OCI-LY1 (cell line): ENCODE measurements around the gene LEF1.

Experiments
- H2AFZ ChIP-seq: fragments of 200-600 bp; sonication (generic), shearing (Covaris generic); 2 replicates; pipeline ENCODE4 v1.6.0; 2014; ENCODE audit warnings: antibody characterized with exemption, mild to moderate bottlenecking, low read length
- H3F3A ChIP-seq: fragments of 200-600 bp; sonication (generic), shearing (Covaris generic); 2 replicates; pipeline ENCODE4 v1.6.0; 2014; ENCODE audit warnings: mild to moderate bottlenecking, antibody characterized with exemption, low read length, moderate library complexity; ENCODE audit not compliant: insufficient read depth
- H3K27ac ChIP-seq: fragments of 200-600 bp; sonication (generic); 2 replicates; pipeline ENCODE4 v1.5.1; 2014; ENCODE audit warnings: low read length, mixed run types, mild to moderate bottlenecking, low read depth; ENCODE audit not compliant: poor library complexity, severe bottlenecking
- H3K27me3 ChIP-seq: fragments of 200-600 bp; sonication (generic); 2 replicates; pipeline ENCODE4 v1.6.0; 2014; ENCODE audit warnings: antibody characterized with exemption, mild to moderate bottlenecking, low read length, moderate library complexity; ENCODE audit not compliant: insufficient read depth
- H3K36me3 ChIP-seq: fragments of 200-600 bp; sonication (generic); 2 replicates; pipeline ENCODE4 v1.6.1; 2014; ENCODE audit warnings: mild to moderate bottlenecking, antibody characterized with exemption, low read length, moderate library complexity, mixed read lengths; ENCODE audit not compliant: insufficient read depth
- H3K4me1 ChIP-seq: fragments of 200-600 bp; sonication (generic); 2 replicates; pipeline ENCODE4 v1.5.1; 2014; ENCODE audit warnings: mild to moderate bottlenecking, low read length, moderate library complexity; ENCODE audit not compliant: insufficient read depth, severe bottlenecking
- H3K4me2 ChIP-seq: fragments of 200-600 bp; sonication (generic), shearing (Covaris generic); 2 replicates; pipeline ENCODE4 v1.6.1; 2014; ENCODE audit warnings: low read length
- H3K4me3 ChIP-seq: fragments of 200-600 bp; sonication (generic); 2 replicates; pipeline ENCODE4 v1.5.1; 2014; ENCODE audit warnings: low read length, low read depth, mild to moderate bottlenecking, mixed read lengths; ENCODE audit not compliant: poor library complexity, severe bottlenecking
- H3K79me2 ChIP-seq: fragments of 200-600 bp; shearing (Covaris generic); 2 replicates; pipeline ENCODE4 v1.6.1; 2016; ENCODE audit warnings: mixed run types, low read length, mixed read lengths; ENCODE audit not compliant: insufficient read depth
- H3K9ac ChIP-seq: fragments of 200-600 bp; sonication (generic), shearing (Covaris generic); 2 replicates; pipeline ENCODE4 v1.6.1; 2014; ENCODE audit warnings: mild to moderate bottlenecking, low read length, mixed read lengths
- H3K9me2 ChIP-seq: fragments of 200-600 bp; sonication (generic), shearing (Covaris generic); 2 replicates; pipeline ENCODE4 v1.6.1; 2014; ENCODE audit warnings: low read depth, mild to moderate bottlenecking, low read length, mixed read lengths
- H3K9me3 ChIP-seq: fragments of 200-600 bp; shearing (Covaris generic); 2 replicates; pipeline ENCODE4 v1.6.1; 2014; ENCODE audit warnings: low read length, mixed read lengths
- H4K20me1 ChIP-seq: fragments of 200-600 bp; sonication (generic), shearing (Covaris generic); 2 replicates; pipeline ENCODE4 v1.6.0; 2016; ENCODE audit warnings: mild to moderate bottlenecking, low read length; ENCODE audit not compliant: insufficient read depth
- EZH2 ChIP-seq: fragments of 200-600 bp; sonication (generic), shearing (Covaris generic); IDR thresholded peaks from 2 replicates; pipeline ENCODE4 v1.8.0; 2017; ENCODE audit warnings: borderline replicate concordance, mixed run types, mild to moderate bottlenecking, antibody characterized with exemption, low read length, moderate library complexity, mixed read lengths
- TF ChIP-seq, protein P1 (sequence below): fragments of 200-600 bp; sonication (generic), shearing (Covaris generic); IDR thresholded peaks from 2 replicates; pipeline ENCODE4 v1.5.1; 2017; ENCODE audit warnings: mild to moderate bottlenecking, antibody characterized with exemption, low read length, moderate library complexity, mixed read lengths

LEF1 gene

DNA sequence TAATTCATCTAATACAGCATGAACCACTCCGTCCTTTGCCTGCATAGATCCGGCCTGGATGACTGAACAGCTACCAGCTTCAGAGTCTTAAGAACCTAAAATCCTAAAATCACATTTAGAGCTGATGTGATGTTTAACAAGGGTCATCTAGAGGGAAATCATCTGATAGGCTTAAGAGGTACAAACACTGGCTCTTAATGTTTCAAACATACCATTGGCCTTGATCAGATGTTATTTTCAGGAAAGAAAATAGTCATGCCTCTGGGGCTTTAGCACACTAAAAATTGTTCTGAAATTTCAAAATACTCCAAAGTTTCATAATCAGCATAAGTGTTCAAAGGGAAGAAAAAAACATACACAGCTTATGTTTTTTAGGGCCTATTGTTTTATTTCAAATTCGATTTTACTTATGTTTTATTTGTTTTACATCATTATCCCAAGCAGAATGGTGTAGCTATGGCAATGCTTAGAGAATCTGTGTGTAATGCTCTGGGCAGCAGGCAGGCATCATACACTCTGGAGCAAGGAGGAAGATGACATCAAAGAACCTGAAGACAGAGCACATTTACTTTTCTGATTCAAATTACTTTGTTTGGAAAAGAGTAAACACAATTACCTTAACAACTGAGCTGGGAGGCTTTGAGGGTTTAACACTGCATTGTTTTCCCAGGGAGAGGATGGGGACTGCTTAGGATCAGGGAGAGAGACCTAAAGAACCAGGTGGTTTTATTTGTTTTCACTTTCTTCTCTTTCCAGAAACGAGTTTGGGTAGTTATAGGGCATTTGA lies 25.3 kb upstream of the LEF1 start:
- Histone ChIP-seq H3F3A (no peaks in the 10 kb centered on the region), H3K9me2 (no peaks in the 10 kb centered on the region), H3K36me3 (no peaks in the 10 kb centered on the region), H3K27me3 (no peaks in the 10 kb centered on the region), H3K4me3 (no peak overlapping the region), H3K4me2 (no peak overlapping the region), H3K4me1 (no peaks in the 10 kb centered on the region), H3K9me3 (no peaks in the 10 kb centered on the region), H4K20me1 (no peaks in the 10 kb centered on the region), H3K27ac (no peak overlapping the region), H3K9ac (no peak overlapping the region), H3K79me2 (no peaks in the 10 kb centered on the region), H2AFZ (no peak overlapping the region)
- TF ChIP-seq, protein P1, sequence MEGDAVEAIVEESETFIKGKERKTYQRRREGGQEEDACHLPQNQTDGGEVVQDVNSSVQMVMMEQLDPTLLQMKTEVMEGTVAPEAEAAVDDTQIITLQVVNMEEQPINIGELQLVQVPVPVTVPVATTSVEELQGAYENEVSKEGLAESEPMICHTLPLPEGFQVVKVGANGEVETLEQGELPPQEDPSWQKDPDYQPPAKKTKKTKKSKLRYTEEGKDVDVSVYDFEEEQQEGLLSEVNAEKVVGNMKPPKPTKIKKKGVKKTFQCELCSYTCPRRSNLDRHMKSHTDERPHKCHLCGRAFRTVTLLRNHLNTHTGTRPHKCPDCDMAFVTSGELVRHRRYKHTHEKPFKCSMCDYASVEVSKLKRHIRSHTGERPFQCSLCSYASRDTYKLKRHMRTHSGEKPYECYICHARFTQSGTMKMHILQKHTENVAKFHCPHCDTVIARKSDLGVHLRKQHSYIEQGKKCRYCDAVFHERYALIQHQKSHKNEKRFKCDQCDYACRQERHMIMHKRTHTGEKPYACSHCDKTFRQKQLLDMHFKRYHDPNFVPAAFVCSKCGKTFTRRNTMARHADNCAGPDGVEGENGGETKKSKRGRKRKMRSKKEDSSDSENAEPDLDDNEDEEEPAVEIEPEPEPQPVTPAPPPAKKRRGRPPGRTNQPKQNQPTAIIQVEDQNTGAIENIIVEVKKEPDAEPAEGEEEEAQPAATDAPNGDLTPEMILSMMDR = no peak
- no peak for TF ChIP-seq EZH2

DNA sequence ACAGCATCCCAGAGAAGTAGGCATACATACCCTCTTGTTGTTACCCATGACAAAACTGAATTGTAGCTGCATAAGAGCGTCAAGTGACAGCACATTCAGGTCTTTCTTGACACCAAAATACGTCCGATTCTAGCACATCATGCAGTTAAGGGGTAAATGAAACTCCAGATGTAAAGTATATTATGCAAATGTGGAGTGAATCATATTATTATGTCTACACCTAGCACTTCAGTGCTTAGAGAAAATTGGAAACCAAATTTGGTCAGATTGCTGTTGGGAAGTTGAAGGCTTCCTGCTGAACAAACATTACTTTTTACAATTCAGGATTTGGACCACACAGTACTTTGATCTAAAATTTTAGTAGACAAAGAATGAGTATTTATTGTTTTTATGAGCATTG lies 24.2 kb upstream of the LEF1 start:
- H3K4me1 ChIP-seq = no peaks in the 10 kb centered on the region
- TF ChIP-seq, protein P1 = no peak
- TF ChIP-seq EZH2 = no peak

DNA sequence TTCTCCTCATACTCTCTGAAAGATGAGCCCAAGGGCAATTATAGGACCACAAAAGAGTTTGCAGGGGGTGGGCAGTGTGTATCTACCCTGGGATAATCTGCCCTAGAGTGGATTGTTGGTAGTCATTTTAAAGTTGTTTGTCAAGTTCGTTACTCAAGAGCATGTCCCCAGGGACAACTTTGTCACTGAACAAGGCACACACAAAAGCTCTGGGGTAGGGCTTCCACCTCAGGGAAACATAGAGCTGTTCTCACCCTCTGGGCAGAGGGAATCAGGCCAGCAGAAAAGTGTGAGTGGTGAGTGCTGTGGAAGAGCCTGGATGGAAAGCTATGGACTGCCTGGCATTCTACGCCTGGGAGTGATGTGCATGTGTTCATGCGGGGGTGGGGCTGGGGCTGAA lies 23.3 kb upstream of the LEF1 start:
- TF ChIP-seq EZH2 = no peak
- TF ChIP-seq, protein P1 = no peak
- no peak overlapping the region for H3K9ac ChIP-seq
- H3K9me3 ChIP-seq = no peaks in the 10 kb centered on the region
- no peaks in the 10 kb centered on the region for H3K4me1 ChIP-seq
- no peak overlapping the region for H3K4me2 ChIP-seq
- no peak overlapping the region for H2AFZ ChIP-seq
- H3K79me2 ChIP-seq = no peaks in the 10 kb centered on the region
- H3K4me3 ChIP-seq = no peak overlapping the region
- no peak overlapping the region for H3K27ac ChIP-seq
- no peaks in the 10 kb centered on the region for H3K27me3 ChIP-seq
- no peaks in the 10 kb centered on the region for H4K20me1 ChIP-seq
- no peaks in the 10 kb centered on the region for H3F3A ChIP-seq
- H3K9me2 ChIP-seq = no peaks in the 10 kb centered on the region
- no peaks in the 10 kb centered on the region for H3K36me3 ChIP-seq

More for the DNA sequence above, 24.2 kb upstream of the LEF1 start:
- Histone ChIP-seq H3K27me3 (no peaks in the 10 kb centered on the region), H2AFZ (no peak overlapping the region), H3K4me3 (no peak overlapping the region), H3K9ac (no peak overlapping the region), H3K9me3 (no peaks in the 10 kb centered on the region), H3K4me2 (no peak overlapping the region), H3F3A (no peaks in the 10 kb centered on the region), H4K20me1 (no peaks in the 10 kb centered on the region), H3K9me2 (no peaks in the 10 kb centered on the region), H3K79me2 (no peaks in the 10 kb centered on the region), H3K27ac (no peak overlapping the region), H3K36me3 (no peaks in the 10 kb centered on the region)
